ENCODE results near the gene KIAA1328.

GRCh38 chr18:36887114-36887513 is 58.2 kb downstream of the KIAA1328 start:
- TF ChIP-seq MXI1 (conservative IDR thresholded peaks at IDR 0.05; ENCODE audit: poor library complexity, severe bottlenecking) (no peak), EP300 (conservative IDR thresholded peaks at IDR 0.05; ENCODE audit: poor library complexity, severe bottlenecking) (no peak), RAD21 (conservative IDR thresholded peaks at IDR 0.05) (no peak), EZH2 (IDR thresholded peaks at IDR 0.05; ENCODE audit: borderline replicate concordance, insufficient read depth, low read length, poor library complexity, severe bottlenecking) (no peak), TAF1 (IDR thresholded peaks at IDR 0.05; ENCODE audit: low read depth) (no peak), POLR2AphosphoS5 (IDR thresholded peaks at IDR 0.05) (no peak), SMC3 (conservative IDR thresholded peaks at IDR 0.05; ENCODE audit: poor library complexity) (no peak)
- TF ChIP-seq, protein P1, sequence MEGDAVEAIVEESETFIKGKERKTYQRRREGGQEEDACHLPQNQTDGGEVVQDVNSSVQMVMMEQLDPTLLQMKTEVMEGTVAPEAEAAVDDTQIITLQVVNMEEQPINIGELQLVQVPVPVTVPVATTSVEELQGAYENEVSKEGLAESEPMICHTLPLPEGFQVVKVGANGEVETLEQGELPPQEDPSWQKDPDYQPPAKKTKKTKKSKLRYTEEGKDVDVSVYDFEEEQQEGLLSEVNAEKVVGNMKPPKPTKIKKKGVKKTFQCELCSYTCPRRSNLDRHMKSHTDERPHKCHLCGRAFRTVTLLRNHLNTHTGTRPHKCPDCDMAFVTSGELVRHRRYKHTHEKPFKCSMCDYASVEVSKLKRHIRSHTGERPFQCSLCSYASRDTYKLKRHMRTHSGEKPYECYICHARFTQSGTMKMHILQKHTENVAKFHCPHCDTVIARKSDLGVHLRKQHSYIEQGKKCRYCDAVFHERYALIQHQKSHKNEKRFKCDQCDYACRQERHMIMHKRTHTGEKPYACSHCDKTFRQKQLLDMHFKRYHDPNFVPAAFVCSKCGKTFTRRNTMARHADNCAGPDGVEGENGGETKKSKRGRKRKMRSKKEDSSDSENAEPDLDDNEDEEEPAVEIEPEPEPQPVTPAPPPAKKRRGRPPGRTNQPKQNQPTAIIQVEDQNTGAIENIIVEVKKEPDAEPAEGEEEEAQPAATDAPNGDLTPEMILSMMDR (IDR thresholded peaks at IDR 0.05; ENCODE audit: poor library complexity, severe bottlenecking): no peak
- TF ChIP-seq, protein P2, sequence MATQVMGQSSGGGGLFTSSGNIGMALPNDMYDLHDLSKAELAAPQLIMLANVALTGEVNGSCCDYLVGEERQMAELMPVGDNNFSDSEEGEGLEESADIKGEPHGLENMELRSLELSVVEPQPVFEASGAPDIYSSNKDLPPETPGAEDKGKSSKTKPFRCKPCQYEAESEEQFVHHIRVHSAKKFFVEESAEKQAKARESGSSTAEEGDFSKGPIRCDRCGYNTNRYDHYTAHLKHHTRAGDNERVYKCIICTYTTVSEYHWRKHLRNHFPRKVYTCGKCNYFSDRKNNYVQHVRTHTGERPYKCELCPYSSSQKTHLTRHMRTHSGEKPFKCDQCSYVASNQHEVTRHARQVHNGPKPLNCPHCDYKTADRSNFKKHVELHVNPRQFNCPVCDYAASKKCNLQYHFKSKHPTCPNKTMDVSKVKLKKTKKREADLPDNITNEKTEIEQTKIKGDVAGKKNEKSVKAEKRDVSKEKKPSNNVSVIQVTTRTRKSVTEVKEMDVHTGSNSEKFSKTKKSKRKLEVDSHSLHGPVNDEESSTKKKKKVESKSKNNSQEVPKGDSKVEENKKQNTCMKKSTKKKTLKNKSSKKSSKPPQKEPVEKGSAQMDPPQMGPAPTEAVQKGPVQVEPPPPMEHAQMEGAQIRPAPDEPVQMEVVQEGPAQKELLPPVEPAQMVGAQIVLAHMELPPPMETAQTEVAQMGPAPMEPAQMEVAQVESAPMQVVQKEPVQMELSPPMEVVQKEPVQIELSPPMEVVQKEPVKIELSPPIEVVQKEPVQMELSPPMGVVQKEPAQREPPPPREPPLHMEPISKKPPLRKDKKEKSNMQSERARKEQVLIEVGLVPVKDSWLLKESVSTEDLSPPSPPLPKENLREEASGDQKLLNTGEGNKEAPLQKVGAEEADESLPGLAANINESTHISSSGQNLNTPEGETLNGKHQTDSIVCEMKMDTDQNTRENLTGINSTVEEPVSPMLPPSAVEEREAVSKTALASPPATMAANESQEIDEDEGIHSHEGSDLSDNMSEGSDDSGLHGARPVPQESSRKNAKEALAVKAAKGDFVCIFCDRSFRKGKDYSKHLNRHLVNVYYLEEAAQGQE (IDR thresholded peaks at IDR 0.05; ENCODE audit: borderline replicate concordance): no peak

Data from neural cell (in vitro differentiated cells).